H1 (cell line): Measurements from ENCODE around the gene DENND1A. TPM values are rescaled to one million over a fixed set of nuclear protein-coding genes. Genes with fewer than 3 reads are reported as not detected.

ENCODE experiments used
- CTCF ChIA-PET: fragments of 300-600 bp; sonication (Branson Sonifier 250); formaldehyde crosslinking; loops from one replicate; lab custom pipeline; 2021; ENCODE audit not compliant: partially characterized antibody; lab: Charles Lee
- POLR2A ChIA-PET: fragments of 300-600 bp; sonication (Branson Sonifier 250); formaldehyde crosslinking; loops from one replicate; lab custom pipeline; 2021; ENCODE audit warnings: inconsistent platforms; ENCODE audit not compliant: partially characterized antibody; lab: Charles Lee
- DNase-seq, 2 experiments: peaks; one replicate each; pipeline versions ENCODE4 v3.0.0 to v3.0.0-alpha.2; 2010 to 2022; ENCODE audit warnings: low spot score in 2 of 2, low read depth in 1 of 2, mixed read lengths in 1 of 2
- FAIRE-seq: peaks from 2 replicates; lab custom pipeline; 2011; peaks lifted over from hg19 to GRCh38; lab: Jason Lieb, UNC
- H2AFZ ChIP-seq: 2 replicates; pipeline ENCODE4 v1.8.1; 2012; ENCODE audit warnings: low read length, inconsistent platforms
- H2AK5ac ChIP-seq: 2 replicates; pipeline ENCODE4 v1.6.1; 2013; ENCODE audit warnings: low read depth, low read length
- H2BK120ac ChIP-seq: replicated peaks from 2 replicates; pipeline ENCODE3; 2013; ENCODE audit warnings: low read depth, low read length, inconsistent platforms
- H2BK12ac ChIP-seq: 2 replicates; pipeline ENCODE4 v1.6.1; 2013; ENCODE audit warnings: low read depth, low read length
- H2BK15ac ChIP-seq: 2 replicates; pipeline ENCODE4 v1.6.1; 2013; ENCODE audit warnings: low read length
- H2BK20ac ChIP-seq: 2 replicates; pipeline ENCODE4 v1.6.1; 2013; ENCODE audit warnings: low read length
- H2BK5ac ChIP-seq: 2 replicates; pipeline ENCODE4 v1.6.1; 2013; ENCODE audit warnings: low read depth, low read length
- H3K14ac ChIP-seq: 2 replicates; pipeline ENCODE4 v1.6.1; 2013; ENCODE audit warnings: inconsistent platforms; ENCODE audit not compliant: insufficient read length
- H3K18ac ChIP-seq: 2 replicates; pipeline ENCODE4 v1.6.1; 2013; ENCODE audit warnings: low read length; ENCODE audit errors: extremely low read depth
- H3K23ac ChIP-seq: 2 replicates; pipeline ENCODE4 v1.6.1; 2013; ENCODE audit warnings: inconsistent platforms; ENCODE audit not compliant: insufficient read length
- H3K23me2 ChIP-seq: 2 replicates; pipeline ENCODE4 v1.6.1; 2013; ENCODE audit warnings: low read depth, low read length
- H3K27ac ChIP-seq: 2 replicates; pipeline ENCODE4 v1.6.1; 2011; ENCODE audit warnings: low read depth, low read length, inconsistent platforms
- H3K27me3 ChIP-seq, 4 experiments: replicated peaks in 1 of 4; 1 replicate in 1 of 4; 2 replicates in 3 of 4; pipeline versions ENCODE4 v1.6.1 to v1.8.1; 2011 to 2013; ENCODE audit warnings: low read length in 3 of 4, mild to moderate bottlenecking in 3 of 4, inconsistent platforms in 2 of 4, mixed read lengths in 2 of 4, moderate library complexity in 1 of 4; ENCODE audit not compliant: control insufficient read depth in 3 of 4, insufficient read depth in 3 of 4; ENCODE audit errors: extremely low read depth in 1 of 4
- H3K36me3 ChIP-seq, 4 experiments: 2 replicates each; pipeline versions ENCODE4 v1.6.1 to v1.8.1; 2011 to 2013; ENCODE audit warnings: mild to moderate bottlenecking in 4 of 4, low read length in 3 of 4, moderate library complexity in 2 of 4, control low read depth in 1 of 4, inconsistent platforms in 1 of 4; ENCODE audit not compliant: insufficient read depth in 4 of 4, control insufficient read depth in 2 of 4
- H3K4ac ChIP-seq: replicated peaks from 2 replicates; pipeline ENCODE3; 2013; ENCODE audit warnings: low read length, low read depth, mixed read lengths, inconsistent platforms; ENCODE audit not compliant: insufficient read length
- H3K4me1 ChIP-seq, 4 experiments: replicated peaks in 1 of 4; 1 replicate in 1 of 4; 2 replicates in 3 of 4; pipeline versions ENCODE4 v1.6.1 to v1.8.1; 2011 to 2013; ENCODE audit warnings: low read length in 3 of 4, inconsistent platforms in 2 of 4, mixed read lengths in 1 of 4; ENCODE audit not compliant: insufficient read depth in 4 of 4, control insufficient read depth in 3 of 4
- H3K4me2 ChIP-seq, 2 experiments: 2 replicates each; pipeline versions ENCODE4 v1.6.1 to v1.8.1; 2011 to 2013; ENCODE audit warnings: low read depth in 2 of 2, low read length in 2 of 2, control low read depth in 1 of 2, inconsistent platforms in 1 of 2, mild to moderate bottlenecking in 1 of 2; ENCODE audit not compliant: insufficient read depth in 1 of 2
- H3K4me3 ChIP-seq, 4 experiments: fragments of 200-600, 300-600 bp in 1 of 4; sonication (generic), shearing (Covaris generic), sonication (Bioruptor Twin) in 1 of 4; 2 replicates each; pipeline versions ENCODE4 v1.5.1 to v1.8.1; 2011 to 2016; ENCODE audit warnings: low read length in 4 of 4, low read depth in 3 of 4, control low read depth in 2 of 4, inconsistent platforms in 2 of 4, mild to moderate bottlenecking in 2 of 4, mixed read lengths in 1 of 4, moderate library complexity in 1 of 4; ENCODE audit not compliant: insufficient read depth in 2 of 4; ENCODE audit errors: extremely low read depth in 1 of 4
- H3K56ac ChIP-seq: replicated peaks from 2 replicates; pipeline ENCODE3; 2013; ENCODE audit warnings: low read depth, mild to moderate bottlenecking, mixed read lengths, low read length, inconsistent platforms; ENCODE audit not compliant: insufficient read length
- H3K79me1 ChIP-seq: 2 replicates; pipeline ENCODE4 v1.6.1; 2013; ENCODE audit warnings: low read depth, low read length, control low read depth
- H3K79me2 ChIP-seq, 2 experiments: 2 replicates each; pipeline versions ENCODE4 v1.6.1 to v1.8.1; 2012 to 2013; ENCODE audit warnings: low read length in 2 of 2, mild to moderate bottlenecking in 2 of 2, inconsistent platforms in 1 of 2; ENCODE audit not compliant: insufficient read depth in 2 of 2, control insufficient read depth in 1 of 2
- H3K9ac ChIP-seq, 4 experiments: replicated peaks in 1 of 4; 1 replicate in 1 of 4; 2 replicates in 3 of 4; pipeline versions ENCODE4 v1.6.1 to v1.8.1; 2011 to 2013; ENCODE audit warnings: low read depth in 3 of 4, low read length in 3 of 4, control low read depth in 2 of 4, mild to moderate bottlenecking in 2 of 4, moderate library complexity in 2 of 4, inconsistent platforms in 1 of 4; ENCODE audit errors: extremely low read depth in 1 of 4
- H3K9me3 ChIP-seq, 2 experiments: 2 replicates each; pipeline versions ENCODE4 v1.6.1 to v1.8.1; 2012 to 2013; ENCODE audit warnings: mild to moderate bottlenecking in 2 of 2, moderate library complexity in 2 of 2, control low read depth in 1 of 2, inconsistent platforms in 1 of 2, low read depth in 1 of 2, low read length in 1 of 2, mixed read lengths in 1 of 2; ENCODE audit not compliant: insufficient read depth in 2 of 2
- H4K20me1 ChIP-seq, 2 experiments: replicated peaks in 1 of 2; 2 replicates each; pipeline versions ENCODE3 to v1.8.1; 2011 to 2013; ENCODE audit warnings: inconsistent platforms in 2 of 2, low read length in 2 of 2, mild to moderate bottlenecking in 1 of 2; ENCODE audit not compliant: insufficient read depth in 2 of 2, control insufficient read depth in 1 of 2
- H4K5ac ChIP-seq: 2 replicates; pipeline ENCODE4 v1.6.1; 2013; ENCODE audit warnings: low read length, low read depth, mixed read lengths, inconsistent platforms; ENCODE audit not compliant: insufficient read length
- H4K8ac ChIP-seq: 2 replicates; pipeline ENCODE4 v1.8.0; 2013; ENCODE audit warnings: mild to moderate bottlenecking, moderate library complexity, low read length, inconsistent platforms; ENCODE audit not compliant: insufficient read depth; ENCODE audit errors: extremely low read depth
- H4K91ac ChIP-seq: replicated peaks from 2 replicates; pipeline ENCODE3; 2013; ENCODE audit warnings: low read length, mixed read lengths, inconsistent platforms; ENCODE audit not compliant: insufficient read length
- BRCA1 ChIP-seq: IDR thresholded peaks from 2 replicates; pipeline ENCODE4 v1.6.1; 2012; ENCODE audit warnings: low read depth, low read length, improper control_type of control experiment
- GTF2F1 ChIP-seq: IDR thresholded peaks from 2 replicates; pipeline ENCODE4 v1.6.1; 2012; ENCODE audit warnings: low read depth, low read length, improper control_type of control experiment, borderline replicate concordance
- HDAC2 ChIP-seq, 2 experiments: fragments of 300-600 bp in 1 of 2; sonication (generic) in 1 of 2; IDR thresholded peaks; 2 replicates each; pipeline ENCODE4 v1.6.1; 2011 to 2012; ENCODE audit warnings: low read depth in 2 of 2, low read length in 2 of 2, mild to moderate bottlenecking in 2 of 2, moderate library complexity in 2 of 2, borderline replicate concordance in 1 of 2, inconsistent platforms in 1 of 2
- JUND ChIP-seq: IDR thresholded peaks from 2 replicates; pipeline ENCODE4 v1.6.1; 2011; ENCODE audit warnings: mild to moderate bottlenecking, improper control_type of control experiment, low read length
- KDM4A ChIP-seq: IDR thresholded peaks from one replicate; pipeline ENCODE4 v1.7.1; 2012; ENCODE audit warnings: low read depth, mild to moderate bottlenecking, moderate library complexity, low read length, inconsistent platforms; ENCODE audit not compliant: severe bottlenecking
- NANOG ChIP-seq: IDR thresholded peaks from 2 replicates; pipeline ENCODE4 v1.6.1; 2011; ENCODE audit warnings: low read length, low read depth, mild to moderate bottlenecking, inconsistent platforms; ENCODE audit not compliant: insufficient read depth, poor library complexity, severe bottlenecking
- POLR2A ChIP-seq, 2 experiments: IDR thresholded peaks; 1 replicate in 1 of 2; 2 replicates in 1 of 2; pipeline ENCODE4 v1.6.1; 2011; ENCODE audit warnings: low read depth in 2 of 2, low read length in 2 of 2, mild to moderate bottlenecking in 2 of 2; ENCODE audit errors: control extremely low read depth in 1 of 2
- RBBP5 ChIP-seq: IDR thresholded peaks from 2 replicates; pipeline ENCODE4 v1.7.1; 2012; ENCODE audit warnings: low read depth, mild to moderate bottlenecking, inconsistent platforms, low read length, moderate library complexity, borderline replicate concordance
- RXRA ChIP-seq: IDR thresholded peaks from 2 replicates; pipeline ENCODE4 v1.6.1; 2011; ENCODE audit warnings: low read depth, mild to moderate bottlenecking, low read length, moderate library complexity; ENCODE audit not compliant: insufficient read depth
- TAF7 ChIP-seq: optimal IDR thresholded peaks from 2 replicates; pipeline ENCODE3; 2011; ENCODE audit warnings: low read depth, mild to moderate bottlenecking, inconsistent platforms, low read length, moderate library complexity, borderline replicate concordance
- YY1 ChIP-seq: IDR thresholded peaks from 2 replicates; pipeline ENCODE4 v1.6.1; 2011; ENCODE audit warnings: low read depth, mild to moderate bottlenecking, low read length
- WGBS, 2 experiments: shearing (Covaris generic) in 1 of 2; methylation state at CpG; one replicate each; pipeline versions ENCODE4 v1.1.6 to v1.1.7; 2013 to 2015; ENCODE audit warnings: low lambda C conversion rate in 2 of 2, mixed read lengths in 2 of 2, inconsistent platforms in 1 of 2, low coverage in 1 of 2, missing lambda C conversion rate in 1 of 2; ENCODE audit not compliant: insufficient replicate concordance in 2 of 2, insufficient coverage in 1 of 2, insufficient read length in 1 of 2; ENCODE audit errors: extremely low coverage in 1 of 2, missing lambda C conversion rate in 1 of 2; 5-methylcytosine and 5-hydroxymethylcytosine counted together
- polyA plus RNA-seq, 7 experiments: library from polyadenylated mRNA; depleted of rRNA in 3 of 7; stranded (reverse) in 5 of 7; unstranded in 2 of 7; fragments of >200 nt in 5 of 7; fragments of 200-250 nt in 2 of 7; gene quantifications; 1 replicate in 5 of 7; 2 replicates in 1 of 7; 4 replicates in 1 of 7; pipeline versions ENCODE4 v1.2.1 to v1.2.3, GENCODE V29; 2011 to 2013; ENCODE audit warnings: missing spikeins in 2 of 7, mixed read lengths in 2 of 7
- total RNA-seq: library from RNA; stranded (reverse); fragmentation: NEBNext Ultra II Directional; extraction: Animal tissue kit (Norgen Biotek cat#: 25700); gene quantifications from 2 replicates; pipeline ENCODE4 v1.2.1, GENCODE V29; 2021
- TF ChIP-seq, protein P1 (sequence below): IDR thresholded peaks from 2 replicates; pipeline ENCODE4 v1.6.1; 2011; ENCODE audit warnings: low read length, improper control_type of control experiment

DENND1A gene
- total and polyA plus RNA-seq, 2 of the 8 experiments (the other 6 are each of a cell fraction or from before 2014, with no cell fraction given): 24.1 to 26.4 TPM

DNA sequence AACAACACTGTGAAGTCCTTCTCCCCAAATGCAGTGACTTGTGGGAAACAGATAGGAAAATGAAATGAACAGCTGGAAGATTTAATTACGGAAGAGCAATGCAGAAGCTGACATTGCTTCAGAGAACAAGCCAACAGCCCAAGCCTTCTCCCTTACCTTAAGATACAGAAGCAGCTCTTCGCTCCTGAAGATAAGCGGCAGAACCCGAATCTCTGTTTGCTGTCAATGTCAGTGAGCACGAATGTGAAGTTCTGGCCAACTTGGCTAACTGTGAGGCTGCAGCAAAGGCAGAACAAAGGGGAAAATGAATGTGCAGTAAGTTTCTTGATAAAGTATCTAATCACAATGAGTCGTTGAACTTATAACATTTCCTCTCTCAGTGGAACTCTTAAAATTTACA, 172.4 kb downstream of the DENND1A start:
- Histone ChIP-seq H2BK5ac (no peak overlapping the region), H3K9ac (no peak overlapping the region), H3K23ac (no peak overlapping the region), H4K91ac (no peak overlapping the region), H3K79me2 (no peaks in the 10 kb centered on the region; a peak in 1 of 4 replicates), H3K14ac (no peak overlapping the region), H3K23me2 (no peaks in the 10 kb centered on the region), H3K4me1 (peaks cover 3 to 15% (median 12%) of the 10 kb centered on the region in 4 experiments; a peak in 5 of 7 replicates), H2BK120ac (no peak overlapping the region), H3K36me3 (no peaks in the 10 kb centered on the region), H2AFZ (no peak overlapping the region), H4K8ac (no peak overlapping the region), H4K20me1 (no peaks in the 10 kb centered on the region), H3K9me3 (no peaks in the 10 kb centered on the region), H3K27ac (no peak overlapping the region), H3K56ac (no peak overlapping the region), H3K4me2 (no peak overlapping the region), H3K18ac (no peak overlapping the region), H2BK12ac (no peak overlapping the region), H2AK5ac (no peak overlapping the region), H4K5ac (no peak overlapping the region), H3K27me3 (no peaks in the 10 kb centered on the region), H3K4me3 (no peak overlapping the region), H3K4ac (no peak overlapping the region), H2BK20ac (no peak overlapping the region), H2BK15ac (no peak overlapping the region), H3K79me1 (no peaks in the 10 kb centered on the region)
- DNase-seq (no peak), FAIRE-seq (no peak)
- CTCF ChIA-PET: interaction anchor here (0.6 to 1.5 kb wide), 6 partner anchors 9 to 650 kb away, joined by 3 to 4 read pairs (median 3); no protein-coding TSS in a partner anchor
- WGBS, 2 experiments: 93% methylated on average over 6 of the region's 6 CpGs; no CpG with 5 or more reads in 1 of the 2 experiments
- POLR2A ChIA-PET: no interaction called here
- no peak for TF ChIP-seq POLR2A (IDR thresholded peaks at IDR 0.05; ENCODE audit: control extremely low read depth in 1 of 2, low read depth in 2 of 2, low read length in 2 of 2)
- TF ChIP-seq RBBP5: no peak
- TF ChIP-seq, protein P1, sequence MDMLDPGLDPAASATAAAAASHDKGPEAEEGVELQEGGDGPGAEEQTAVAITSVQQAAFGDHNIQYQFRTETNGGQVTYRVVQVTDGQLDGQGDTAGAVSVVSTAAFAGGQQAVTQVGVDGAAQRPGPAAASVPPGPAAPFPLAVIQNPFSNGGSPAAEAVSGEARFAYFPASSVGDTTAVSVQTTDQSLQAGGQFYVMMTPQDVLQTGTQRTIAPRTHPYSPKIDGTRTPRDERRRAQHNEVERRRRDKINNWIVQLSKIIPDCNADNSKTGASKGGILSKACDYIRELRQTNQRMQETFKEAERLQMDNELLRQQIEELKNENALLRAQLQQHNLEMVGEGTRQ: no peak
- TF ChIP-seq TAF7: no peak
- TF ChIP-seq RXRA: no peak
- TF ChIP-seq BRCA1: no peak
- TF ChIP-seq NANOG: no peak
- no peak for TF ChIP-seq YY1
- TF ChIP-seq JUND: no peak
- TF ChIP-seq KDM4A: no peak
- TF ChIP-seq GTF2F1: no peak
- TF ChIP-seq HDAC2 (IDR thresholded peaks at IDR 0.05; ENCODE audit: borderline replicate concordance in 1 of 2, low read depth in 2 of 2, low read length in 2 of 2): no peak
